Mesenchymal stem cell (in vitro differentiated cells and primary cell): Measurements from ENCODE around the gene PRICKLE1.
A peak's percentile ranks its signal among the peaks of the same experiment; 100 is the strongest.

Experiments used
- DNase-seq: peaks from one replicate; pipeline ENCODE4 v3.0.0-alpha.2; 2013
- H2AFZ ChIP-seq: one replicate; pipeline ENCODE4 v1.6.1; 2013; ENCODE audit warnings: low read depth, mild to moderate bottlenecking, control low read depth, inconsistent platforms, low read length, moderate library complexity
- H2AK5ac ChIP-seq: 2 replicates; pipeline ENCODE4 v1.6.1; 2013; ENCODE audit warnings: low read length, moderate library complexity, mild to moderate bottlenecking, inconsistent platforms; ENCODE audit not compliant: severe bottlenecking
- H2BK120ac ChIP-seq: one replicate; pipeline ENCODE4 v1.6.1; 2013; ENCODE audit warnings: low read depth, mild to moderate bottlenecking, inconsistent platforms, low read length, moderate library complexity
- H2BK12ac ChIP-seq, 2 experiments: one replicate each; pipeline ENCODE4 v1.6.1; 2013; ENCODE audit warnings: inconsistent platforms in 2 of 2, low read length in 2 of 2, mild to moderate bottlenecking in 2 of 2, moderate library complexity in 2 of 2, control low read depth in 1 of 2
- H2BK15ac ChIP-seq: one replicate; pipeline ENCODE4 v1.6.1; 2013; ENCODE audit warnings: mild to moderate bottlenecking, low read depth, inconsistent platforms; ENCODE audit not compliant: poor library complexity, severe bottlenecking
- H2BK5ac ChIP-seq: 2 replicates; pipeline ENCODE4 v1.6.1; 2013; ENCODE audit warnings: low read depth, mild to moderate bottlenecking, low read length, control low read depth, inconsistent platforms; ENCODE audit not compliant: poor library complexity, severe bottlenecking
- H3K14ac ChIP-seq, 2 experiments: one replicate each; pipeline ENCODE4 v1.6.1; 2013; ENCODE audit warnings: inconsistent platforms in 2 of 2, low read length in 2 of 2, control low read depth in 1 of 2, mild to moderate bottlenecking in 1 of 2, moderate library complexity in 1 of 2
- H3K18ac ChIP-seq, 2 experiments: one replicate each; pipeline ENCODE4 v1.6.1; 2013; ENCODE audit warnings: inconsistent platforms in 2 of 2, low read length in 2 of 2, control low read depth in 1 of 2, low read depth in 1 of 2, mild to moderate bottlenecking in 1 of 2
- H3K23ac ChIP-seq, 2 experiments: one replicate each; pipeline ENCODE4 v1.6.1; 2013; ENCODE audit warnings: inconsistent platforms in 2 of 2, low read length in 2 of 2, mild to moderate bottlenecking in 2 of 2, moderate library complexity in 2 of 2, control low read depth in 1 of 2
- H3K27ac ChIP-seq: 2 replicates; pipeline ENCODE4 v1.5.1; 2013; ENCODE audit warnings: mild to moderate bottlenecking, moderate library complexity, low read length, control low read depth, inconsistent platforms; ENCODE audit not compliant: poor library complexity, severe bottlenecking
- H3K27me3 ChIP-seq, 2 experiments: 2 replicates each; pipeline versions ENCODE4 v1.6.1 to v1.7.0; 2013; ENCODE audit warnings: low read length in 2 of 2, mild to moderate bottlenecking in 2 of 2, moderate library complexity in 2 of 2, control low read depth in 1 of 2, inconsistent platforms in 1 of 2; ENCODE audit not compliant: control insufficient read depth in 1 of 2, insufficient read depth in 1 of 2
- H3K36me3 ChIP-seq, 2 experiments: 2 replicates each; pipeline versions ENCODE4 v1.6.1 to v1.7.0; 2013; ENCODE audit warnings: low read length in 2 of 2, control low read depth in 1 of 2, inconsistent platforms in 1 of 2, low read depth in 1 of 2, mild to moderate bottlenecking in 1 of 2; ENCODE audit not compliant: insufficient read depth in 2 of 2, control insufficient read depth in 1 of 2
- H3K4ac ChIP-seq, 2 experiments: one replicate each; pipeline ENCODE4 v1.6.1; 2013; ENCODE audit warnings: inconsistent platforms in 2 of 2, low read length in 2 of 2, mild to moderate bottlenecking in 2 of 2, moderate library complexity in 2 of 2, control low read depth in 1 of 2, low read depth in 1 of 2
- H3K4me1 ChIP-seq: 2 replicates; pipeline ENCODE4 v1.6.1; 2013; ENCODE audit warnings: low read depth, low read length, control low read depth; ENCODE audit not compliant: control insufficient read depth, insufficient read depth
- H3K4me2 ChIP-seq: 2 replicates; pipeline ENCODE4 v1.6.1; 2013; ENCODE audit warnings: low read length, mild to moderate bottlenecking, inconsistent platforms; ENCODE audit not compliant: poor library complexity, severe bottlenecking
- H3K4me3 ChIP-seq, 2 experiments: 2 replicates each; pipeline versions ENCODE4 v1.5.1 to v1.7.0; 2013; ENCODE audit warnings: low read length in 2 of 2, mild to moderate bottlenecking in 2 of 2, control low read depth in 1 of 2, low read depth in 1 of 2; ENCODE audit not compliant: insufficient read depth in 1 of 2
- H3K79me1 ChIP-seq: replicated peaks from 2 replicates; pipeline ENCODE4 v1.6.1; 2013; ENCODE audit warnings: mild to moderate bottlenecking, control low read depth, low read length, inconsistent platforms; ENCODE audit not compliant: poor library complexity, severe bottlenecking
- H3K9ac ChIP-seq: 2 replicates; pipeline ENCODE4 v1.7.0; 2013; ENCODE audit warnings: mild to moderate bottlenecking, low read length, moderate library complexity
- H3K9me3 ChIP-seq: 2 replicates; pipeline ENCODE4 v1.7.0; 2013; ENCODE audit warnings: mild to moderate bottlenecking, low read length; ENCODE audit not compliant: control insufficient read depth
- H4K8ac ChIP-seq: one replicate; pipeline ENCODE4 v1.6.1; 2013; ENCODE audit warnings: inconsistent platforms, mild to moderate bottlenecking, low read length, moderate library complexity
- H4K91ac ChIP-seq: one replicate; pipeline ENCODE4 v1.6.1; 2013; ENCODE audit warnings: mild to moderate bottlenecking, low read length, inconsistent platforms
- WGBS: methylation state at CpG from one replicate; pipeline ENCODE4 v1.1.7; 2013; ENCODE audit warnings: mixed read lengths; 5-methylcytosine and 5-hydroxymethylcytosine counted together

PRICKLE1 gene

GRCh38 chr12:42611571-42612230 lies 22.2 kb upstream of the PRICKLE1 start:
- no peak overlapping the region for H2BK5ac ChIP-seq
- no peak overlapping the region for H3K14ac ChIP-seq
- no peaks in the 10 kb centered on the region for H3K36me3 ChIP-seq
- H3K18ac ChIP-seq = no peak overlapping the region
- H3K79me1 ChIP-seq = no peaks in the 10 kb centered on the region
- no peak overlapping the region for H3K4ac ChIP-seq
- H3K23ac ChIP-seq = no peak overlapping the region
- H3K4me1 ChIP-seq = no peaks in the 10 kb centered on the region
- H3K4me3 ChIP-seq = peak overlapping the region in 1 of 2 experiments; percentile 54
- peaks cover 2% of the 10 kb centered on the region for H3K9me3 ChIP-seq
- H3K27me3 ChIP-seq = no peaks in the 10 kb centered on the region
- H3K4me2 ChIP-seq = no peak overlapping the region
- no peak for DNase-seq
- H2AFZ ChIP-seq = no peak overlapping the region
- no peak overlapping the region for H2BK120ac ChIP-seq
- WGBS = 68% methylated on average over 3 of the region's 4 CpGs
- no peak overlapping the region for H3K27ac ChIP-seq
- H2AK5ac ChIP-seq = no peak overlapping the region
- H2BK12ac ChIP-seq = no peak overlapping the region
- no peak overlapping the region for H4K8ac ChIP-seq
- peak overlapping the region; percentile 47 for H3K9ac ChIP-seq
- H2BK15ac ChIP-seq = no peak overlapping the region
- H4K91ac ChIP-seq = no peak overlapping the region

GRCh38 chr12:42609605-42610004 lies 20.1 kb upstream of the PRICKLE1 start:
- WGBS = 66% methylated on average over 8 of the region's 8 CpGs
- H3K27me3 ChIP-seq = no peaks in the 10 kb centered on the region
- no peak overlapping the region for H2BK15ac ChIP-seq
- H3K4me1 ChIP-seq = no peaks in the 10 kb centered on the region
- no peaks in the 10 kb centered on the region for H3K36me3 ChIP-seq
- no peak overlapping the region for H4K91ac ChIP-seq
- no peak overlapping the region for H3K4me2 ChIP-seq
- H3K27ac ChIP-seq = no peak overlapping the region
- H2AFZ ChIP-seq = no peak overlapping the region
- H4K8ac ChIP-seq = no peak overlapping the region
- no peak overlapping the region for H2AK5ac ChIP-seq
- H2BK12ac ChIP-seq = no peak overlapping the region
- no peak overlapping the region for H3K23ac ChIP-seq
- H3K4ac ChIP-seq = no peak overlapping the region
- H3K79me1 ChIP-seq = no peaks in the 10 kb centered on the region
- DNase-seq = no peak
- H2BK5ac ChIP-seq = no peak overlapping the region
- H3K14ac ChIP-seq = no peak overlapping the region
- no peak overlapping the region for H3K9ac ChIP-seq
- H3K18ac ChIP-seq = no peak overlapping the region
- H3K4me3 ChIP-seq = no peak overlapping the region
- H3K9me3 ChIP-seq = no peaks in the 10 kb centered on the region
- H2BK120ac ChIP-seq = no peak overlapping the region

- H3K79me1 ChIP-seq = no peaks in the 10 kb centered on the region
- no peak overlapping the region for H2AFZ ChIP-seq
- H3K36me3 ChIP-seq = no peaks in the 10 kb centered on the region
- no peaks in the 10 kb centered on the region for H3K27me3 ChIP-seq
- H3K4me1 ChIP-seq = peaks cover under 1% of the 10 kb centered on the region
- no peak overlapping the region for H3K23ac ChIP-seq
- no peak overlapping the region for H2BK15ac ChIP-seq
- H3K18ac ChIP-seq = no peak overlapping the region
- no peak overlapping the region for H4K8ac ChIP-seq
- no peak overlapping the region for H2AK5ac ChIP-seq
- DNase-seq = no peak
- no peak overlapping the region for H4K91ac ChIP-seq
- H2BK5ac ChIP-seq = no peak overlapping the region
- no peaks in the 10 kb centered on the region for H3K9me3 ChIP-seq
- no peak overlapping the region for H2BK120ac ChIP-seq
- WGBS = 78% methylated on average over 9 of the region's 11 CpGs
- no peak overlapping the region for H3K27ac ChIP-seq
- no peak overlapping the region for H2BK12ac ChIP-seq
- H3K4me3 ChIP-seq = no peak overlapping the region
- H3K14ac ChIP-seq = no peak overlapping the region
- no peak overlapping the region for H3K9ac ChIP-seq
- no peak overlapping the region for H3K4me2 ChIP-seq
- H3K4ac ChIP-seq = no peak overlapping the region
Observed at GRCh38 chr12:42608196-42608825, 18.8 kb upstream of the PRICKLE1 start.

GRCh38 chr12:42607584-42608058 lies 18.1 kb upstream of the PRICKLE1 start:
- Histone ChIP-seq H4K91ac (no peak overlapping the region), H3K4me2 (no peak overlapping the region), H4K8ac (no peak overlapping the region), H3K4ac (no peak overlapping the region), H3K9ac (no peak overlapping the region), H3K27ac (no peak overlapping the region), H3K9me3 (no peaks in the 10 kb centered on the region), H2BK12ac (no peak overlapping the region), H3K23ac (no peak overlapping the region), H2BK5ac (no peak overlapping the region), H3K14ac (no peak overlapping the region), H3K79me1 (no peaks in the 10 kb centered on the region), H3K18ac (no peak overlapping the region), H2BK120ac (no peak overlapping the region), H3K4me3 (no peak overlapping the region), H3K4me1 (peaks cover 2% of the 10 kb centered on the region), H3K36me3 (no peaks in the 10 kb centered on the region), H2BK15ac (no peak overlapping the region), H2AK5ac (no peak overlapping the region), H2AFZ (no peak overlapping the region), H3K27me3 (no peaks in the 10 kb centered on the region)
- 82% methylated on average over 4 of the region's 5 CpGs for WGBS
- no peak for DNase-seq
